Breast epithelium (tissue), 4 donors: ENCODE measurements around the gene COL18A1. TPM values are rescaled to one million over a fixed set of nuclear protein-coding genes. Genes with fewer than 3 reads are reported as not detected.

ENCODE experiments used
- DNase-seq, 2 donors: peaks; one replicate each; pipeline ENCODE4 v3.0.0-alpha.2; 2019; ENCODE audit warnings: low spot score in 2 of 2
- H3K27ac ChIP-seq, 2 donors: fragments of 200-600 bp; sonication (generic) in 1 of 2; one replicate each; pipeline ENCODE4 v1.5.1; 2016 to 2019; ENCODE audit warnings: mild to moderate bottlenecking in 1 of 2
- H3K27me3 ChIP-seq, 2 donors: fragments of 200-600 bp; sonication (generic) in 1 of 2; one replicate each; pipeline versions ENCODE4 v1.5.1 to v1.6.0; 2017 to 2019; ENCODE audit warnings: control low read depth in 1 of 2, mild to moderate bottlenecking in 1 of 2
- H3K36me3 ChIP-seq: fragments of 200-600 bp; one replicate; pipeline ENCODE4 v1.5.1; 2019
- H3K4me1 ChIP-seq, 2 donors: fragments of 200-600 bp; sonication (generic); one replicate each; pipeline ENCODE4 v1.5.1; 2016 to 2019; ENCODE audit warnings: control low read depth in 1 of 2
- H3K4me3 ChIP-seq, 3 donors: fragments of 200-600 bp; sonication (generic); 1 replicate in 2 of 3; 2 replicates in 1 of 3; pipeline ENCODE4 v1.5.1; 2016 to 2019; ENCODE audit warnings: mild to moderate bottlenecking in 3 of 3, moderate library complexity in 2 of 3
- H3K9me3 ChIP-seq, 2 donors: fragments of 200-600 bp; sonication (generic) in 1 of 2; one replicate each; pipeline ENCODE4 v1.5.1; 2016 to 2019; ENCODE audit warnings: control low read depth in 1 of 2
- POLR2A ChIP-seq: fragments of 450-650 bp; IDR thresholded peaks from one replicate; pipeline ENCODE4 v1.6.1; 2016; ENCODE audit warnings: antibody characterized with exemption, mild to moderate bottlenecking, moderate library complexity
- POLR2AphosphoS5 ChIP-seq, 3 donors: sonication (generic); formaldehyde crosslinking; IDR thresholded peaks; one replicate each; pipeline ENCODE4 v1.6.1; 2017; ENCODE audit warnings: antibody characterized with exemption in 3 of 3
- intact Hi-C: fragments of 100-400 bp; cut with DNase I; formaldehyde crosslinking; loops from one replicate; pipeline ENCODE4 v1.15.1; 2023; ENCODE audit warnings: low total_unique reads
- total RNA-seq, 3 donors: library from RNA; depleted of rRNA; stranded (reverse); fragments of >200 nt; gene quantifications; one replicate each; pipeline ENCODE4 v1.1.0, GENCODE V29; 2016
- TF ChIP-seq, protein P1 (sequence below), 3 donors: fragments of 450-650 bp; IDR thresholded peaks; one replicate each; pipeline ENCODE4 v1.5.1; 2016 to 2017; ENCODE audit warnings: antibody characterized with exemption in 3 of 3, mild to moderate bottlenecking in 3 of 3, moderate library complexity in 3 of 3

COL18A1 gene
- total RNA-seq, 3 donors from 2014 or later: 48.3 to 62.9 (median 55.8) TPM

GRCh38 chr21:45475797-45476570 is 71.0 kb downstream of the COL18A1 start:
- Histone ChIP-seq H3K36me3 (no peaks in the 10 kb centered on the region), H3K27me3 (no peaks in the 10 kb centered on the region), H3K27ac (no peak overlapping the region), H3K9me3 (no peaks in the 10 kb centered on the region), H3K4me3 (no peak overlapping the region), H3K4me1 (peaks cover 0 to 5% of the 10 kb centered on the region in 2 donors)
- TF ChIP-seq POLR2A (no peak), POLR2AphosphoS5 (IDR thresholded peaks at IDR 0.05) (no peak)
- TF ChIP-seq, protein P1, sequence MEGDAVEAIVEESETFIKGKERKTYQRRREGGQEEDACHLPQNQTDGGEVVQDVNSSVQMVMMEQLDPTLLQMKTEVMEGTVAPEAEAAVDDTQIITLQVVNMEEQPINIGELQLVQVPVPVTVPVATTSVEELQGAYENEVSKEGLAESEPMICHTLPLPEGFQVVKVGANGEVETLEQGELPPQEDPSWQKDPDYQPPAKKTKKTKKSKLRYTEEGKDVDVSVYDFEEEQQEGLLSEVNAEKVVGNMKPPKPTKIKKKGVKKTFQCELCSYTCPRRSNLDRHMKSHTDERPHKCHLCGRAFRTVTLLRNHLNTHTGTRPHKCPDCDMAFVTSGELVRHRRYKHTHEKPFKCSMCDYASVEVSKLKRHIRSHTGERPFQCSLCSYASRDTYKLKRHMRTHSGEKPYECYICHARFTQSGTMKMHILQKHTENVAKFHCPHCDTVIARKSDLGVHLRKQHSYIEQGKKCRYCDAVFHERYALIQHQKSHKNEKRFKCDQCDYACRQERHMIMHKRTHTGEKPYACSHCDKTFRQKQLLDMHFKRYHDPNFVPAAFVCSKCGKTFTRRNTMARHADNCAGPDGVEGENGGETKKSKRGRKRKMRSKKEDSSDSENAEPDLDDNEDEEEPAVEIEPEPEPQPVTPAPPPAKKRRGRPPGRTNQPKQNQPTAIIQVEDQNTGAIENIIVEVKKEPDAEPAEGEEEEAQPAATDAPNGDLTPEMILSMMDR (IDR thresholded peaks at IDR 0.05): no peak
- no peak for DNase-seq
- intact Hi-C loops: no loop called here

DNA sequence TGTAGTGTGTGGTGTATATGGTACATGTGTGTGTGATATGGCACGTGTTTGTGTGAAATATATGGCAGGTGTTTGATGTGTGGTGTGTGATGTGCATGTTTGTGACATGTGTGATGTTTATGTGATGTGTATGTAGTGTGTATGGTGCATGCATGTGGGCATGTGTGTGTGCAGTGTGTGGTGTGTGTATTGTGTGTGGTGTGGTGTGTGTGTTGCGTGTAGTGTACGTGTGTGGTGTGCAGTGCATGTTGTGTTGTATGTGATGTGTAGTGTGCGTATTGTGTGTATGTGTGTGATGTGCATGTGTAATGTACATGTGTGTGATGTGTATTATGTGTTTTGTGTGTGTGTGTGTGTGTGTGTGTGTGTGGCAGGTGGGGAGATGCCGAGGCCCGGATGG is 71.6 kb downstream of the COL18A1 start:
- Histone ChIP-seq H3K27me3 (no peaks in the 10 kb centered on the region), H3K4me1 (peaks cover 0 to 3% of the 10 kb centered on the region in 2 donors), H3K36me3 (no peaks in the 10 kb centered on the region), H3K27ac (no peak overlapping the region), H3K9me3 (no peaks in the 10 kb centered on the region), H3K4me3 (no peak overlapping the region)
- TF ChIP-seq POLR2AphosphoS5 (IDR thresholded peaks at IDR 0.05): no peak
- no peak for TF ChIP-seq POLR2A
- DNase-seq: no peak
- intact Hi-C loops: no loop called here

DNA sequence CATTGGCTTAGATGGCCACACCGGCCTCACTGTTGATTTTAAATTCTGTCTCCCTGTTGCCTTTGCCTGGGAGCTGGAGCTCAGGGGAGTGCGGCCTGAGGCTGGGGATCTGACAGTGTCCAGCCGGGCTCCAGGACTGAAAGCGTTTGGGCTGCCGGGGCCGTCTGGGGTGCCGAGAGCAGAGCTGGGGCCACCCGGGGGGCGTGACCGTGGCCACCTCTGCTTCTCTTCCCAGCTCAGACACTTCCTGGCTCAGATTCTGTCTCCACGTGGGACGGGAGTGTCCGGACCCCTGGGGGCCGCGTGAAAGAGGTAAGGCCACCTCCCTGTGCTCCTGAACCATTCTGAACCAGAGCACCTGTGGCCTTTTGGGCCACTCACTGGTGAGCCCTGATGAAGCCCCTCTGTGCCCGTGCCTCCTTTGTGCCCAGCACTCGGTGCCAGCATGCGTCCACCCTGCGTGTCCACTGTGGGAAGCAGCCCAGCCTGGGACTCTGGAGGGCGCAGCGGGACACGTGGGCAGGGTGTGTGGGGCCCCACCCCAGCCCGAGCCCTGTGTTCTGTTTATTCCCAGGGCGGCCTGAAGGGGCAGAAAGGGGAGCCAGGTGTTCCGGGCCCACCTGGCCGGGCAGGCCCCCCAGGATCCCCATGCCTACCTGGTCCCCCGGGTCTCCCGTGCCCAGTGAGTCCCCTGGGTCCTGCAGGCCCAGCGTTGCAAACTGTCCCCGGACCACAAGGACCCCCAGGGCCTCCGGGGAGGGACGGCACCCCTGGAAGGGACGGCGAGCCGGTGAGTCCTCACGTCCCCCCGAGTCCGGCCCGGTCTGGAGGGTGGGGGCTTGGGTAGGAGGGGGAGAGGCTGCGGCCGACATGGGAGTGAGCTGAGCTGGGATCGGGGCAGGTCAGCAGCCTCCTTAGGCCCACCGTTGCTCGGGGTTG is 72.5 kb downstream of the COL18A1 start:
- H3K27ac ChIP-seq: no peak overlapping the region
- no peak for DNase-seq
- H3K4me1 ChIP-seq: peaks cover 0 to 3% of the 10 kb centered on the region in 2 donors
- no peaks in the 10 kb centered on the region for H3K27me3 ChIP-seq
- TF ChIP-seq POLR2AphosphoS5 (IDR thresholded peaks at IDR 0.05) (no peak), POLR2A (no peak)
- TF ChIP-seq, protein P1 (IDR thresholded peaks at IDR 0.05): no peak
- peak overlapping the region in 1 of 3 donors; percentile 17 for H3K4me3 ChIP-seq
- H3K9me3 ChIP-seq: no peaks in the 10 kb centered on the region
- intact Hi-C loops: no loop called here
- H3K36me3 ChIP-seq: no peaks in the 10 kb centered on the region

- peak in 1 of 2 donors; percentile 71 for DNase-seq
- intact Hi-C loops: no loop called here
- H3K27me3 ChIP-seq: no peaks in the 10 kb centered on the region
- no peak overlapping the region for H3K27ac ChIP-seq
- no peaks in the 10 kb centered on the region for H3K9me3 ChIP-seq
- H3K4me1 ChIP-seq: peaks cover 0 to 3% of the 10 kb centered on the region in 2 donors
- H3K4me3 ChIP-seq: peak overlapping the region in 1 of 3 donors; percentile 17
- H3K36me3 ChIP-seq: no peaks in the 10 kb centered on the region
- TF ChIP-seq, protein P1 (IDR thresholded peaks at IDR 0.05): peak; percentile 53 to 79 (median 66)
- no peak for TF ChIP-seq POLR2AphosphoS5 (IDR thresholded peaks at IDR 0.05)
- TF ChIP-seq POLR2A: no peak
Observed at GRCh38 chr21:45478115-45478801, 73.3 kb downstream of the COL18A1 start.
